ENCODE data around the gene WDCP.

The WDCP gene

GRCh38 chr2:23988371-23988770 is 58.8 kb downstream of the WDCP start:
- DNase-seq, result no peak
